PC-9 (cell line): ENCODE results near the gene ATP6V1G2.

Source experiments
- CTCF ChIP-seq: fragments of 200-600 bp; sonication (generic); conservative IDR thresholded peaks from 2 replicates; pipeline ENCODE4 v1.6.1; 2017; ENCODE audit warnings: mixed run types, antibody characterized with exemption, mild to moderate bottlenecking, moderate library complexity
- EZH2 ChIP-seq: fragments of 200-600 bp; sonication (generic); IDR thresholded peaks from 2 replicates; pipeline ENCODE4 v1.8.0; 2017; ENCODE audit warnings: antibody characterized with exemption, low read depth

GRCh38 chr6:31578184-31579118 is 32.0 kb upstream of the ATP6V1G2 start:
- TF ChIP-seq CTCF, result no peak
- no peak for TF ChIP-seq EZH2
